ENCODE results near the gene CORO1C.

The CORO1C gene

GRCh38 chr12:108646600-108647579, 84.4 kb downstream of the CORO1C start:
- DNase-seq: no peak

GRCh38 chr12:108645686-108646599, 85.4 kb downstream of the CORO1C start:
- DNase-seq: no peak

GRCh38 chr12:108644811-108645120, 86.6 kb downstream of the CORO1C start:
- DNase-seq: no peak

- DNase-seq: no peak
These were observed 87.1 kb downstream of the CORO1C start for GRCh38 chr12:108643941-108644810.

GRCh38 chr12:108642899-108643654, 88.2 kb downstream of the CORO1C start:
- DNase-seq: no peak

- no peak for DNase-seq
These were observed 88.9 kb downstream of the CORO1C start for GRCh38 chr12:108642269-108642870.

- DNase-seq: no peak
These were observed 89.7 kb downstream of the CORO1C start for GRCh38 chr12:108641446-108642268.

- no peak for DNase-seq
These were observed 90.4 kb downstream of the CORO1C start for GRCh38 chr12:108640802-108641445.

- no peak for DNase-seq
These were observed 92.1 kb downstream of the CORO1C start for GRCh38 chr12:108638997-108639822.

GRCh38 chr12:108638141-108638827, 93.0 kb downstream of the CORO1C start:
- no peak for DNase-seq

GRCh38 chr12:108637222-108637971, 93.9 kb downstream of the CORO1C start:
- DNase-seq: no peak

GRCh38 chr12:108635997-108636808, 95.1 kb downstream of the CORO1C start:
- DNase-seq: no peak

- peak; percentile 38 for DNase-seq
These were observed 95.9 kb downstream of the CORO1C start for GRCh38 chr12:108635201-108635996.

- DNase-seq: peak; percentile 36
These were observed 97.0 kb downstream of the CORO1C start for GRCh38 chr12:108634341-108634751.

- peak; percentile 83 for DNase-seq
These were observed 97.6 kb downstream of the CORO1C start, which contains the start of gene SELPLG for GRCh38 chr12:108633534-108634248. SELPLG (minus strand) TSS chr12:108633894; CDS start chr12:108624307, 9,587 bp downstream.
